Effector CD4-positive, alpha-beta T cell (primary cell): Measurements from ENCODE around the gene OR8K1. TPM values are rescaled to one million over a fixed set of nuclear protein-coding genes. Genes with fewer than 3 reads are reported as not detected.

Experiments used
- DNase-seq: peaks from one replicate; pipeline ENCODE4 v3.0.0-alpha.2; 2020
- total RNA-seq: gene quantifications from one replicate; lab custom pipeline; 2026; lab: John Stamatoyannopoulos, UW

Gene OR8K1
- not detected for total RNA-seq

DNA sequence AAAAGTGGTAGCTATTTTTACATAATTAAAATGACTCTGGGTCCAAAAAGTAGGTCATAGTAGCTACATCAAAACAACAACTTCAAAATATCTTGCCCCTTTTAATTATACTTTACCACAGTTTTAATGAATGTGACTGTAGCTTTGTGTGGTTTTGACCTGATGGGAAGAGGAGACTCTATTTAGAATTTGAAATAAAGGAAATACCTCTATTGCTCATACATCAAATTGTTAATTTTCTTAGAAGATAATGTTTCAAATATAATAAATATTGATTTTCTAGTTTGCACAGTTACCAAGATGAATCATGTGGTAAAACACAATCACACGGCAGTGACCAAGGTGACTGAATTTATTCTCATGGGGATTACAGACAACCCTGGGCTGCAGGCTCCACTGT is at the start of gene OR8K1:
Gene OR8K1, plus strand, starts transcription at position 301 of the 400 bp plus-strand sequence. Its CDS starts 0 bp downstream, at position 301.
- DNase-seq, result no peak

DNA sequence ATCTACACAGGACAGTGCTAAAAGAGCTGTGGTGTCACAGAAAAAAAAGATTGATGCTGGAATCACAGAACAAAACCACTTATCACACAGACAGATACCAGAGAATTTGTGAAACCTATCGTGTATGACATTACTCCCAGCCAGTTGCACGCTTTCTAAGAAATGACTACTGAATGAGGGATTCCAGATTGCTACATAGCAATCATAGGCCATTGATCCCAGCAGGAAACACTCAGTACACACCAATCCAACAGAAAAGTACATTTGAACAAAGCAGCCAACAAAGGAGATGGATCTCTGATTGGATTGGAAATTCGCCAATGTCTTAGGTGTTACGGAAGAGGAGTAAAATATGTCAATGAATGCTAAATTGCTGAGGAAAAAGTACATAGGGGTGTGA is 48.9 kb upstream of the OR8K1 start:
- DNase-seq, result no peak

DNA sequence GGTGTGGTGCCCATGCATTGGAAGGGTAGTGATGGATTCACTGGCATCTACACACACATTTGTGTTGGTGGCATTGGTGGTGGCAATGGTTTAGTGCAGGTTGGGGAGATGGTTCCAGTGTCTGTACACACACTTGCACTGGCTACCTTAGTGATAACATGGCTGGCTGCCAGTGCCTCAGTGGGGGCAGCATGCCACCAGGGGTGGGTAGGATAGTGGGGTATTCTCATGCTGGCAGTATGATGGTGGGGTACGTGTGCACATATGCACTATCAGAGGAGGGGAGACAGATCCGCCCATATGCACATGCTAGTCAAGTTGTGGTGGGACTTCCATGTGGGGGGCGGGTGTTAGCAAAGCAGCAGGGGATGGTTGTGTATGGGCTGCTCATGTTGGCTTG is 38.0 kb upstream of the OR8K1 start:
- no peak for DNase-seq

DNA sequence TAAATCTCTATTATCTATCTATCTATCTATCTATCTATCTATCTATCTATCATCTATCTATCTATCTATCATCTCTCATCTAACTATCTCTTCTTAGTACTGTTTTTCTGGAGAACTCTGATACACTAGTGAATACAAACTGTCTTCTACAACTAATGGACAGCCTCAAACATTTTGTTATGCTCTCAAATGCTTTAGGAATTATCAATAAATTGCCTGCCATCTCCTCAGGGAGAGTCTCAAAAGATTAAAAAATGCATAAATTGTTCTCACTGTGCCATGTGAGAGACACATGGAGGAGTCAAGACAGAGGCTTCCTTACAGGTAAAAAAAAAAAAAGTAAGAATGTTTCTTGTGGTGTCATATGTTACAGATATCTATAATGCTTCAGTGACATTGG is 31.0 kb upstream of the OR8K1 start, which contains the start of gene OR8K3:
Gene OR8K3, plus strand, starts transcription at position 301 of the 400 bp plus-strand sequence. CDS start 3,163 bp downstream, outside the sequence.
- no peak for DNase-seq

DNA sequence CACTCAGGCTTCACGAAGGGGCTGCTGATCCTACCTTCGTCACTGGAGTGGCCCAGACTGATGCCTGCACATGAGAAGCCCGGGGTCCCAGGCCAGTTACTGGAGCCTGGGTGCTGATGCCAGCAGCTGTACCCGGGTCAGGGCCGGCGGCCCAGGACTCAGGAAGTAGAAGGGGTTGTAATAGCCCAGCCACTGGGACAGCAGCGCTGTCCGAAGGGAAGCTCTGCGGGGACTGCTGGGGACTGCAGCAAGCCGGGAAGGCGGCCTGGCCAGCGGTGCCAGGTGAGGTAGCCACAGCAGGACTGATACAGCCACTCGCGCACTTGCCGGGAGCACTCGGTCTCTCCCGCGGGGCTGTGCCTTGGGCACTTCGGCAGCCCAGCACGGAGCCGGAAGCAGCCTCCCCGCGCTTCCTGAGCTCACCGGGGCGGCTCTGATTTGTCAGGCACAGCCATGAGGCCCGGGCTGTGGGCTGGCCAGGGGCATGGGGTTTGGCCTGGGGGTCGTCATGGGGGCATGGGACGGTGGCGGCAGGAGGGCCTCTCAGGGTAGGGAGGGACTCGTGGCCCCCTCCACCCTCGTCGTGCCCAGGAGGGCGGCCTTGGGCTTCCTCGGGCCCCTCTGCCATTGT is 13.9 kb upstream of the OR8K1 start:
- no peak for DNase-seq

GRCh38 chr11:56333156-56333555 is 12.7 kb upstream of the OR8K1 start:
- DNase-seq, result no peak

GRCh38 chr11:56340289-56340688 is 5.5 kb upstream of the OR8K1 start:
- DNase-seq, result no peak

GRCh38 chr11:56353991-56354390 is 8.2 kb downstream of the OR8K1 start, which contains the start of gene OR8J1:
Gene OR8J1, plus strand, starts transcription at chr11:56354291. Its CDS starts 5,956 bp downstream, at chr11:56360247.
- no peak for DNase-seq

DNA sequence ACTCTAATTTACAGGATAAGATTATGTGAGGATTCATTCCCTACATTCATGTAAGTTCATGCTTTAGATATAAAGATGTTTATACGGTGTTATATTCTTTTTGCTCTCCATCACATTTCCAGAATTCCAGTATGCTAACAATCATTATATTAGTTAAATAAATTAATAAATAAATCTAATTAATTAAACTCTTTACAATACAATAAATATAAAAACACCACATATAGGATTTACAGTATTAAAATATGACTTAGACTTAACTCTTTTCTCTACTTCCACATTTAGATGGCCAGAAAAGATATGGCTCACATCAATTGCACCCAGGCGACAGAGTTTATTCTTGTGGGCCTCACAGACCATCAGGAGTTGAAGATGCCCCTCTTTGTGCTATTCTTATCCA is 29.5 kb downstream of the OR8K1 start, which contains the start of gene OR8U1:
Gene OR8U1, plus strand, starts transcription at position 301 of the 400 bp plus-strand sequence. Its CDS starts 0 bp downstream, at position 301.
- no peak for DNase-seq

- no peak for DNase-seq
Measured at GRCh38 chr11:56380120-56380519, 34.3 kb downstream of the OR8K1 start.

DNA sequence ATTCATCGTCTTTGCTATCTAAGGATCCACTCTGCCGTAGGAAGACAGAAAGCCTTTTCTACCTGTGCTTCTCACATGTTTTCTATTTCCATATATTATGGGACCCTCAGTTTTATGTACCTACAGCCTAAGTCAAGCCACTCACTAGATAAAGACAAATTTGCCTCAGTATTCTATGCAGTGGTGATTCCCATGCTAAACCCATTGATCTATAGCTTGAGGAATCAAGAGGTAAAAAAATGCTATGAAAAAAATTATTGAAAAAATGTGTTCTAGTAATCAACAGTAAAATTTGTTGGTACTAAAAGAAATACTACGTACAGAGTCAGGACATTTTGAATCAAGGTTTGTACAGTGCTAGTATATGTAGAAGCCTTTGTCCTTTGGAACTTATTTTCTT is 48.5 kb downstream of the OR8K1 start:
- no peak for DNase-seq

GRCh38 chr11:56396047-56396446 is 50.2 kb downstream of the OR8K1 start:
- no peak for DNase-seq
